ENCODE measurements around the gene TCF25. TPM values are rescaled to one million over a fixed set of nuclear protein-coding genes. Genes with fewer than 3 reads are reported as not detected.

TCF25 gene
- total RNA-seq, 1 donor from 2014 or later: 82.6 TPM

- no peak overlapping the region for H3K27ac ChIP-seq (replicated peaks)
- no peaks in the 10 kb centered on the region for H3K4me1 ChIP-seq
- no peak overlapping the region for H3K4me3 ChIP-seq
- TF ChIP-seq CTCF (IDR thresholded peaks at IDR 0.05; ENCODE audit: borderline replicate concordance): no peak
- H3K36me3 ChIP-seq: peaks cover 57% of the 10 kb centered on the region
- intact Hi-C loops (cut with micrococcal nuclease): no loop called here
- no peak for DNase-seq
- no peaks in the 10 kb centered on the region for H3K9me3 ChIP-seq (replicated peaks)
- no peaks in the 10 kb centered on the region for H3K27me3 ChIP-seq (ENCODE audit: low read depth)
These were observed 7.3 kb downstream of the TCF25 start for GRCh38 chr16:89880477-89881367.

- Histone ChIP-seq H3K27ac (replicated peaks) (no peak overlapping the region), H3K27me3 (ENCODE audit: low read depth) (no peaks in the 10 kb centered on the region), H3K4me3 (no peak overlapping the region), H3K36me3 (peaks cover 63% of the 10 kb centered on the region), H3K4me1 (no peaks in the 10 kb centered on the region), H3K9me3 (replicated peaks) (no peaks in the 10 kb centered on the region)
- TF ChIP-seq CTCF (IDR thresholded peaks at IDR 0.05; ENCODE audit: borderline replicate concordance): no peak
- DNase-seq: no peak
- intact Hi-C loops (cut with micrococcal nuclease): no loop called here
These were observed 8.0 kb downstream of the TCF25 start for GRCh38 chr16:89881368-89881730.

GRCh38 chr16:89883346-89884040 is 10.1 kb downstream of the TCF25 start:
- Histone ChIP-seq H3K27ac (replicated peaks) (no peak overlapping the region), H3K36me3 (peaks cover 81% of the 10 kb centered on the region), H3K4me3 (no peak overlapping the region), H3K9me3 (replicated peaks) (no peaks in the 10 kb centered on the region), H3K4me1 (no peaks in the 10 kb centered on the region), H3K27me3 (ENCODE audit: low read depth) (no peaks in the 10 kb centered on the region)
- no peak for DNase-seq
- intact Hi-C loops (cut with micrococcal nuclease): no loop called here
- TF ChIP-seq CTCF (IDR thresholded peaks at IDR 0.05; ENCODE audit: borderline replicate concordance): no peak

GRCh38 chr16:89884041-89884421 is 10.6 kb downstream of the TCF25 start:
- Histone ChIP-seq H3K36me3 (peaks cover 81% of the 10 kb centered on the region), H3K4me3 (no peak overlapping the region)
- intact Hi-C loops (cut with micrococcal nuclease): no loop called here

GRCh38 chr16:89887243-89887642 is 13.9 kb downstream of the TCF25 start:
- Histone ChIP-seq H3K36me3 (peaks cover 97% of the 10 kb centered on the region), H3K27ac (replicated peaks) (no peak overlapping the region), H3K4me3 (no peak overlapping the region), H3K9me3 (replicated peaks) (no peaks in the 10 kb centered on the region), H3K27me3 (ENCODE audit: low read depth) (no peaks in the 10 kb centered on the region), H3K4me1 (peaks cover 8% of the 10 kb centered on the region)
- intact Hi-C loops (cut with micrococcal nuclease): no loop called here
- no peak for DNase-seq
- TF ChIP-seq CTCF (IDR thresholded peaks at IDR 0.05; ENCODE audit: borderline replicate concordance): no peak

More at GRCh38 chr16:89884041-89884421, 10.6 kb downstream of the TCF25 start:
- Histone ChIP-seq H3K4me1 (no peaks in the 10 kb centered on the region), H3K27ac (replicated peaks) (no peak overlapping the region), H3K9me3 (replicated peaks) (no peaks in the 10 kb centered on the region), H3K27me3 (ENCODE audit: low read depth) (no peaks in the 10 kb centered on the region)
- no peak for DNase-seq
- no peak for TF ChIP-seq CTCF (IDR thresholded peaks at IDR 0.05; ENCODE audit: borderline replicate concordance)

Data from left ventricle myocardium inferior (tissue), 1 donor.